GM21390 (cell line): ENCODE measurements around the gene SATB1.
"Not testable (repeated sequence)": the region's sequence is repeated elsewhere in the genome, so short reads cannot be mapped to it uniquely, and the experiment has no call there.

Experiments
- ATAC-seq: cut with Tn5 transposase; IDR thresholded peaks from one replicate; pipeline ENCODE4 v1.9.1; 2021; ENCODE audit not compliant: unreplicated experiment

SATB1 gene

GRCh38 chr3:18424729-18425640, at the start of gene SATB1:
TSS of gene SATB1 (minus strand) at chr3:18425339. CDS start at chr3:18420967, 4,372 bp downstream.
- ATAC-seq, result peak; percentile 51

GRCh38 chr3:18474202-18474601, 49.1 kb upstream of the SATB1 start:
- no peak for ATAC-seq

- no peak for ATAC-seq
Observed at GRCh38 chr3:18469775-18470174, 44.6 kb upstream of the SATB1 start.

- no peak for ATAC-seq
Observed at GRCh38 chr3:18466136-18466535, 41.0 kb upstream of the SATB1 start.

GRCh38 chr3:18454766-18455165, 29.6 kb upstream of the SATB1 start:
- ATAC-seq, result no peak

GRCh38 chr3:18449618-18450017, 24.5 kb upstream of the SATB1 start:
- not testable (repeated sequence) for ATAC-seq

- ATAC-seq, result no peak
Observed at GRCh38 chr3:18447720-18448119, 22.6 kb upstream of the SATB1 start.

- ATAC-seq, result no peak
Observed at GRCh38 chr3:18446149-18446825, 21.1 kb upstream of the SATB1 start.

- ATAC-seq, result peak; percentile 11
Observed at GRCh38 chr3:18445401-18446148, 20.4 kb upstream of the SATB1 start.

- ATAC-seq, result peak; percentile 91
Observed at GRCh38 chr3:18444595-18445400, 19.7 kb upstream of the SATB1 start.

- no peak for ATAC-seq
Observed at GRCh38 chr3:18443665-18444594, 18.8 kb upstream of the SATB1 start.

GRCh38 chr3:18442756-18443664, 17.9 kb upstream of the SATB1 start:
- no peak for ATAC-seq

GRCh38 chr3:18441551-18441950, 16.4 kb upstream of the SATB1 start:
- no peak for ATAC-seq

- no peak for ATAC-seq
Observed at GRCh38 chr3:18440066-18440722, 15.1 kb upstream of the SATB1 start.

GRCh38 chr3:18439281-18439680, 14.1 kb upstream of the SATB1 start:
- no peak for ATAC-seq

GRCh38 chr3:18438586-18438985, 13.4 kb upstream of the SATB1 start:
- no peak for ATAC-seq

- ATAC-seq, result no peak
Observed at GRCh38 chr3:18436213-18436612, 11.1 kb upstream of the SATB1 start.

- ATAC-seq, result no peak
Observed at GRCh38 chr3:18434711-18435110, 9.6 kb upstream of the SATB1 start.
